Measurements from ENCODE around the gene FAM120AOS.

The FAM120AOS gene

GRCh38 chr9:93453047-93453914 is at the start of gene FAM120AOS:
FAM120AOS (minus strand) TSS chr9:93453581; CDS start chr9:93452709, 872 bp downstream.
- DNase-seq (ENCODE audit: low read depth): peak; percentile 89
- TF ChIP-seq CTCF (IDR thresholded peaks at IDR 0.05; ENCODE audit: low read depth, low read length, missing control alignments): no peak
- H3K4me3 ChIP-seq (ENCODE audit: low read depth, low read length): peak within 1 kb of the TSS; percentile 81
- in situ Hi-C loops (cut with HindIII; ENCODE audit: low sequenced_read_pairs): no loop called here

GRCh38 chr9:93501406-93501805 is 48.0 kb upstream of the FAM120AOS start:
- H3K4me3 ChIP-seq (ENCODE audit: low read depth, low read length): no peak overlapping the region
- no peak for TF ChIP-seq CTCF (IDR thresholded peaks at IDR 0.05; ENCODE audit: low read depth, low read length, missing control alignments)
- DNase-seq (ENCODE audit: low read depth): no peak
- in situ Hi-C loops (cut with HindIII; ENCODE audit: low sequenced_read_pairs): no loop called here

- in situ Hi-C loops (cut with HindIII; ENCODE audit: low sequenced_read_pairs): no loop called here
- no peak for TF ChIP-seq CTCF (IDR thresholded peaks at IDR 0.05; ENCODE audit: low read depth, low read length, missing control alignments)
- H3K4me3 ChIP-seq (ENCODE audit: low read depth, low read length): no peak overlapping the region
- DNase-seq (ENCODE audit: low read depth): no peak
Measured at GRCh38 chr9:93500571-93501298, 47.4 kb upstream of the FAM120AOS start.

GRCh38 chr9:93496285-93496684 is 42.9 kb upstream of the FAM120AOS start:
- DNase-seq (ENCODE audit: low read depth): no peak
- no peak overlapping the region for H3K4me3 ChIP-seq (ENCODE audit: low read depth, low read length)
- in situ Hi-C loops (cut with HindIII; ENCODE audit: low sequenced_read_pairs): no loop called here
- TF ChIP-seq CTCF (IDR thresholded peaks at IDR 0.05; ENCODE audit: low read depth, low read length, missing control alignments): no peak

- no peak overlapping the region for H3K4me3 ChIP-seq (ENCODE audit: low read depth, low read length)
- in situ Hi-C loops (cut with HindIII; ENCODE audit: low sequenced_read_pairs): no loop called here
- TF ChIP-seq CTCF (IDR thresholded peaks at IDR 0.05; ENCODE audit: low read depth, low read length, missing control alignments): no peak
- DNase-seq (ENCODE audit: low read depth): no peak
Measured at GRCh38 chr9:93493949-93494348, 40.6 kb upstream of the FAM120AOS start.

GRCh38 chr9:93492327-93492726 is 38.9 kb upstream of the FAM120AOS start:
- no peak for TF ChIP-seq CTCF (IDR thresholded peaks at IDR 0.05; ENCODE audit: low read depth, low read length, missing control alignments)
- no peak for DNase-seq (ENCODE audit: low read depth)
- H3K4me3 ChIP-seq (ENCODE audit: low read depth, low read length): no peak overlapping the region
- in situ Hi-C loops (cut with HindIII; ENCODE audit: low sequenced_read_pairs): no loop called here

Data from astrocyte of the cerebellum (primary cell).